ENCODE measurements around the gene FAM171A2. TPM values are rescaled to one million over a fixed set of nuclear protein-coding genes. Genes with fewer than 3 reads are reported as not detected.

FAM171A2 gene
- total and polyA plus RNA-seq, 2 of the 4 experiments (the other 2 are of a cell fraction): 3.2 to 5.9 TPM

DNA sequence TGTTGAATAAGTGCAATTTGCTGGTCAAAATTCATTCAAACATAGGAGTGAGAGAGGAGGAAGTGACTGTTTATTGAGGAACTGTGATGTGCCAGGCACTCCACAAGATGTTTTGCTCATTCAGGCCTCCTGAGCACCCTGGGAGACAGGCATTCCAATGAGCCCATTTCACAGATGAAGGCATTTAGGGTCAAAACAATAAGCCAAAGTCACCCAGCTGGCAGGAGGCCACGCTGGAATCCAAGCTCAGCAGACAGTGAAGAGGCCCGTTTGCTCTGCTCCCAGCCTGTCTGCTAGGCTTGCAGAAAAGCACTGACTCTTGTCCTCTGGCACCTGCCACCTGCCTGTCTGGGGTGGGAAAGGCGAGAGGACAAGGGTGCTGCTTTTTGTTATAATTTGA, 28.9 kb downstream of the FAM171A2 start:
- no peak overlapping the region for H3K56ac ChIP-seq (ENCODE audit: extremely low read depth, insufficient read depth, low read length)
- H2BK5ac ChIP-seq (ENCODE audit: low read depth, low read length, poor library complexity, severe bottlenecking): no peak overlapping the region
- H2BK15ac ChIP-seq (ENCODE audit: low read depth, low read length): no peak overlapping the region
- H3K9me3 ChIP-seq (ENCODE audit: control insufficient read depth, insufficient read depth, low read length): no peaks in the 10 kb centered on the region
- in situ Hi-C loops (cut with MboI; ENCODE audit: low sequenced_read_pairs): no loop called here
- no peak overlapping the region for H4K8ac ChIP-seq (ENCODE audit: low read depth in 2 of 2, low read length in 2 of 2)
- no peak overlapping the region for H3K27ac ChIP-seq (ENCODE audit: insufficient read depth, low read length)
- H2AK5ac ChIP-seq (ENCODE audit: low read depth, low read length): no peak overlapping the region
- H2BK20ac ChIP-seq (ENCODE audit: low read depth, low read length): no peak overlapping the region
- no peaks in the 10 kb centered on the region for H3K4me1 ChIP-seq (ENCODE audit: control insufficient read depth, insufficient read depth, low read length)
- H4K91ac ChIP-seq (ENCODE audit: insufficient read depth, low read depth, low read length): no peak overlapping the region
- no peak overlapping the region for H3K23ac ChIP-seq (ENCODE audit: low read depth, low read length)
- POLR2A ChIA-PET (ENCODE audit: unreplicated experiment): no interaction called here
- no peak overlapping the region for H3K4me2 ChIP-seq (ENCODE audit: low read depth, low read length)
- H3K4me3 ChIP-seq (ENCODE audit: insufficient read depth, low read depth, low read length): no peak overlapping the region
- H4K5ac ChIP-seq (ENCODE audit: low read depth, low read length): no peak overlapping the region
- H4K20me1 ChIP-seq (ENCODE audit: insufficient read depth, low read length): no peaks in the 10 kb centered on the region
- no peak overlapping the region for H2AK9ac ChIP-seq (replicated peaks; ENCODE audit: low read depth, low read length, poor library complexity)
- no peak overlapping the region for H2AFZ ChIP-seq (replicated peaks; ENCODE audit: low read length, poor library complexity)
- H3K79me1 ChIP-seq (ENCODE audit: low read depth in 1 of 2, low read length in 2 of 2): no peaks in the 10 kb centered on the region
- dilution Hi-C loops (cut with HindIII; ENCODE audit: low sequenced_read_pairs, unreplicated experiment): no loop called here
- no TSS peak for BruUV-seq (replicated peaks)
- ATAC-seq (ENCODE audit: low read depth): no peak
- H3K4ac ChIP-seq (ENCODE audit: low read depth, low read length): no peak overlapping the region
- peaks cover 13% of the 10 kb centered on the region; the same call in 1 of the 2 replicates for H3K27me3 ChIP-seq (ENCODE audit: control insufficient read depth, insufficient read depth, low read length)
- H3K18ac ChIP-seq (ENCODE audit: low read depth, low read length): no peak overlapping the region
- peak; percentile 15 for DNase-seq
- no peak overlapping the region for H3K9ac ChIP-seq (ENCODE audit: low read depth, low read length)
- intact Hi-C loops (cut with micrococcal nuclease): no loop called here
- WGBS, 2 experiments (ENCODE audit: extremely low coverage in 2 of 2, insufficient read length in 1 of 2): 50% methylated on average over 1 of the region's 3 CpGs; no CpG with 5 or more reads in 1 of the 2 experiments
- H3K9me1 ChIP-seq (ENCODE audit: insufficient read depth, low read length): no peaks in the 10 kb centered on the region
- H2BK120ac ChIP-seq (ENCODE audit: low read depth, low read length): no peak overlapping the region
- H3K14ac ChIP-seq (replicated peaks; ENCODE audit: low read depth, low read length): no peak overlapping the region
- CTCF ChIA-PET: no interaction called here
- no peak for TF ChIP-seq BHLHE40 (IDR thresholded peaks at IDR 0.05; ENCODE audit: low read depth, low read length)
- TF ChIP-seq MAZ (IDR thresholded peaks at IDR 0.05; ENCODE audit: borderline replicate concordance, low read depth, low read length): no peak
- TF ChIP-seq NFE2L2 (IDR thresholded peaks at IDR 0.05; ENCODE audit: low read depth, low read length): no peak
- no peak for TF ChIP-seq MAFK (IDR thresholded peaks at IDR 0.05; ENCODE audit: low read depth, low read length)
- no peak for TF ChIP-seq SMC3 (IDR thresholded peaks at IDR 0.05; ENCODE audit: low read depth, low read length)
- no peak for TF ChIP-seq POLR2A (IDR thresholded peaks at IDR 0.05; ENCODE audit: low read depth, low read length)
- no peak for TF ChIP-seq CEBPB (IDR thresholded peaks at IDR 0.05; ENCODE audit: low read depth, low read length)
- no peaks in the 10 kb centered on the region for H3K36me3 ChIP-seq (ENCODE audit: control insufficient read depth, insufficient read depth, low read length)

Data from IMR-90 (cell line).